ENCODE results near the gene PPL. TPM values are rescaled to one million over a fixed set of nuclear protein-coding genes. Genes with fewer than 3 reads are reported as not detected.
A peak's percentile ranks its signal among the peaks of the same experiment; 100 is the strongest.

PPL gene
- total and polyA plus RNA-seq, 2 of the 13 experiments (the other 11 are each of a cell fraction or from before 2014, with no cell fraction given), result 5.7 to 6.6 TPM

DNA sequence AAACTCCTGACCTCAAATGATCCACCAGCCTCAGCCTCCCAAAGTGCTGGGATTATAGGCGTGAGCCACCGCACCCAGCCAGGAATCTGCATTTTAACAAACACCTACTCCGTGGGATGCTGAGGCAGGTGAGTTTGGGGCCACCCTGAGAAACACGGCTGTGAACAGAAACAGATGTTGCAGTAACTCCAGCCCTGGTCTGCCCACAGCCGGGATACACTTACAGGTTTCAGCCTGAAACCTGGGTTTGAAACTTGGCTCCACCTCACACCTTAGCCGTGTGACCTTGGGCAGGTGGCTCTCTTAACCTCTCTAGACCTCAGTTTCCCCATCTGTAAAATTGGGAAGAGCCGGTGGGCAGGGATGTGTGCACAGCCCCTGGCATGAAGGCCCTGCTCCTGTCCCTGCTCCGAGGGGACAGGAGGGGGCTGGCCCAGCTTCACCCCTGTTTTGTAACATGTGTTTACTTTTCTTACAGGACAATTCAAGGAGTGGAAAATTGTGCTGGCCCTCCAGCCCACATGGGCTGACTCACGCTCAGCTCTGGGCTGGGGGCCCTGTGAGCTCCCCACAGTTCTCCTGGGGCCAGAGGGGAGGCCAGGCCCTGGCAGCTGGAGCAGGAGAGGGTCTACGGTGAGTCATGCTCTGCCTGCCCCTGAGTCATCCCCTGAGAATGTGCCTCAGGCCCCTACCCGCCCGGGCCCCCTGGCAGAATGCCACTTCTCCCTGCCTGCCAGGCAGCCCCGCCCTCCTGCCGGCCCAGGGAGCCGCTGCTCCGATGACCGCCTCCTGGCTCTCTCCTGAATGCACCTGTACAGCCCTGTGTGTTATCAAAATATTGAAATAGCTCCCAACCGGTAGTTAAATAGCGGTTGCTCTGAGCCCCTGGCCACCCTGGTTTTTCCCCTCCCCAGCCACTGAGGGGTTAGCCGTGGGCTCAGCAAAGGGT is 7.7 kb upstream of the PPL start (continued):
- TF ChIP-seq, protein P1, sequence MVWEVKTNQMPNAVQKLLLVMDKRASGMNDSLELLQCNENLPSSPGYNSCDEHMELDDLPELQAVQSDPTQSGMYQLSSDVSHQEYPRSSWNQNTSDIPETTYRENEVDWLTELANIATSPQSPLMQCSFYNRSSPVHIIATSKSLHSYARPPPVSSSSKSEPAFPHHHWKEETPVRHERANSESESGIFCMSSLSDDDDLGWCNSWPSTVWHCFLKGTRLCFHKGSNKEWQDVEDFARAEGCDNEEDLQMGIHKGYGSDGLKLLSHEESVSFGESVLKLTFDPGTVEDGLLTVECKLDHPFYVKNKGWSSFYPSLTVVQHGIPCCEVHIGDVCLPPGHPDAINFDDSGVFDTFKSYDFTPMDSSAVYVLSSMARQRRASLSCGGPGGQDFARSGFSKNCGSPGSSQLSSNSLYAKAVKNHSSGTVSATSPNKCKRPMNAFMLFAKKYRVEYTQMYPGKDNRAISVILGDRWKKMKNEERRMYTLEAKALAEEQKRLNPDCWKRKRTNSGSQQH (CRISPR knock-in tag; IDR thresholded peaks at IDR 0.05; ENCODE audit: low read depth), result no peak; the same call in 1 of the 2 replicates
- TF ChIP-seq IKZF4 (CRISPR knock-in tag; IDR thresholded peaks at IDR 0.05; ENCODE audit: borderline replicate concordance, low read depth, not compliant biosample characterization) (no peak), PHB2 (IDR thresholded peaks at IDR 0.05; ENCODE audit: partially characterized antibody) (no peak), RBM39 (IDR thresholded peaks at IDR 0.05; ENCODE audit: low read depth, low read length, poor library complexity, severe bottlenecking) (peak; percentile 37), ZNF782 (CRISPR knock-in tag; IDR thresholded peaks at IDR 0.05; ENCODE audit: borderline replicate concordance) (no peak; the same call in 1 of the 2 replicates), GLMP (CRISPR knock-in tag; IDR thresholded peaks at IDR 0.05; ENCODE audit: borderline replicate concordance) (no peak), MAFG (CRISPR knock-in tag; IDR thresholded peaks at IDR 0.05) (peak; percentile 89), ZNF878 (CRISPR knock-in tag; IDR thresholded peaks at IDR 0.05) (peak; percentile 77; the same call in 1 of the 2 replicates), SAP130 (CRISPR knock-in tag; IDR thresholded peaks at IDR 0.05; ENCODE audit: low read depth) (peak; percentile 98), ZNF672 (CRISPR knock-in tag; IDR thresholded peaks at IDR 0.05) (no peak), AGO2 (optimal IDR thresholded peaks at IDR 0.05; ENCODE audit: low read depth, low read length) (no peak), ZNF562 (CRISPR knock-in tag; IDR thresholded peaks at IDR 0.05; ENCODE audit: borderline replicate concordance) (no peak), FOXA3 (CRISPR knock-in tag; IDR thresholded peaks at IDR 0.05) (peak; percentile 95), ZNF121 (CRISPR knock-in tag; IDR thresholded peaks at IDR 0.05) (no peak; the same call in 1 of the 2 replicates), GABPA (IDR thresholded peaks at IDR 0.05; ENCODE audit: low read depth, low read length) (no peak), GABPA (CRISPR knock-in tag; IDR thresholded peaks at IDR 0.05; ENCODE audit: low read depth) (peak; percentile 52; the same call in 1 of the 2 replicates), ZNF275 (CRISPR knock-in tag; IDR thresholded peaks at IDR 0.05; ENCODE audit: borderline replicate concordance) (no peak; the same call in 1 of the 2 replicates)
- TF ChIP-seq, protein P2, sequence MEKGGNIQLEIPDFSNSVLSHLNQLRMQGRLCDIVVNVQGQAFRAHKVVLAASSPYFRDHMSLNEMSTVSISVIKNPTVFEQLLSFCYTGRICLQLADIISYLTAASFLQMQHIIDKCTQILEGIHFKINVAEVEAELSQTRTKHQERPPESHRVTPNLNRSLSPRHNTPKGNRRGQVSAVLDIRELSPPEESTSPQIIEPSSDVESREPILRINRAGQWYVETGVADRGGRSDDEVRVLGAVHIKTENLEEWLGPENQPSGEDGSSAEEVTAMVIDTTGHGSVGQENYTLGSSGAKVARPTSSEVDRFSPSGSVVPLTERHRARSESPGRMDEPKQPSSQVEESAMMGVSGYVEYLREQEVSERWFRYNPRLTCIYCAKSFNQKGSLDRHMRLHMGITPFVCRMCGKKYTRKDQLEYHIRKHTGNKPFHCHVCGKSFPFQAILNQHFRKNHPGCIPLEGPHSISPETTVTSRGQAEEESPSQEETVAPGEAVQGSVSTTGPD (CRISPR knock-in tag; IDR thresholded peaks at IDR 0.05), result no peak; the same call in 1 of the 2 replicates
- TF ChIP-seq, protein P3, sequence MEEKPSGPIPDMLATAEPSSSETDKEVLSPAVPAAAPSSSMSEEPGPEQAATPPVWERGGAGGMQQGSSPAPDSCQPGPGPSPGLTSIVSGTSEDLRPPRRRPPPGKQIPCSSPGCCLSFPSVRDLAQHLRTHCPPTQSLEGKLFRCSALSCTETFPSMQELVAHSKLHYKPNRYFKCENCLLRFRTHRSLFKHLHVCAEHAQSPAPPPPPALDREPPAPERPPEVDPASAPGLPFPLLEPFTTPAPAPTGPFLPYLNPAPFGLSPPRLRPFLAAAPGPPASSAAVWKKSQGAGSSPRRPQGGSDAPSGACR (CRISPR knock-in tag; IDR thresholded peaks at IDR 0.05), result peak; percentile 72; the same call in 1 of the 2 replicates
- TF ChIP-seq, protein P4, sequence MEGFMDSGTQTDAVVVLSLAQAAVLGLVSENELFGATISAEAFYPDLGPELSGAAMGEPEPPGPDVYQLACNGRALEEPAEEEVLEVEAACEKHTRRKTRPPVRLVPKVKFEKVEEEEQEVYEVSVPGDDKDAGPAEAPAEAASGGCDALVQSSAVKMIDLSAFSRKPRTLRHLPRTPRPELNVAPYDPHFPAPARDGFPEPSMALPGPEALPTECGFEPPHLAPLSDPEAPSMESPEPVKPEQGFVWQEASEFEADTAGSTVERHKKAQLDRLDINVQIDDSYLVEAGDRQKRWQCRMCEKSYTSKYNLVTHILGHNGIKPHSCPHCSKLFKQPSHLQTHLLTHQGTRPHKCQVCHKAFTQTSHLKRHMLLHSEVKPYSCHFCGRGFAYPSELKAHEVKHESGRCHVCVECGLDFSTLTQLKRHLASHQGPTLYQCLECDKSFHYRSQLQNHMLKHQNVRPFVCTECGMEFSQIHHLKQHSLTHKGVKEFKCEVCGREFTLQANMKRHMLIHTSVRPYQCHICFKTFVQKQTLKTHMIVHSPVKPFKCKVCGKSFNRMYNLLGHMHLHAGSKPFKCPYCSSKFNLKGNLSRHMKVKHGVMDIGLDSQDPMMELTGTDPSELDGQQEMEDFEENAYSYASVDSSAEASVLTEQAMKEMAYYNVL (CRISPR knock-in tag; IDR thresholded peaks at IDR 0.05; ENCODE audit: borderline replicate concordance), result 0 out of 2 replicates have a peak, but pooled peaks have one; percentile 31

Data from HepG2 (cell line).